Measurements from ENCODE around the gene UGGT2.

DNA sequence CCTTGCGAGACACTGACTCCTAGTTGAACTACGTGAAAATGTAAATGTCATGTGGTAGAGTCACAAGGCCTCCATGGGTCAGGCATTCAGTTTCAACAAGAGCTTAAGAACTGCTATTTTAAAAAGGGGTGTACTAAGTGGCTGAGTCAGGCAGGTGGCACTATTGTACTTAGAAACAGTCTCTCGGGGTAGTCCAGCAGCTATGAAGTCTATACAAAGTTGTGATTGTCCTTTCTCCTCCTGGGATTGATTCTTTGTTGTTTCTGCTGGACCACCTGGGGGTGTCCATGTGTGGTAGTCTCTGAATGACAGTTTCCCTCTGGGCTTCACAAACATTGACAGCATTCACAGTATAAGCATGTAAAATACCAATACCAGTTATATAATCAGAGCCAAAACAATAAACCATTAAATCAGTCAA is 33.0 kb downstream of the UGGT2 start:
- TF ChIP-seq, protein P1, sequence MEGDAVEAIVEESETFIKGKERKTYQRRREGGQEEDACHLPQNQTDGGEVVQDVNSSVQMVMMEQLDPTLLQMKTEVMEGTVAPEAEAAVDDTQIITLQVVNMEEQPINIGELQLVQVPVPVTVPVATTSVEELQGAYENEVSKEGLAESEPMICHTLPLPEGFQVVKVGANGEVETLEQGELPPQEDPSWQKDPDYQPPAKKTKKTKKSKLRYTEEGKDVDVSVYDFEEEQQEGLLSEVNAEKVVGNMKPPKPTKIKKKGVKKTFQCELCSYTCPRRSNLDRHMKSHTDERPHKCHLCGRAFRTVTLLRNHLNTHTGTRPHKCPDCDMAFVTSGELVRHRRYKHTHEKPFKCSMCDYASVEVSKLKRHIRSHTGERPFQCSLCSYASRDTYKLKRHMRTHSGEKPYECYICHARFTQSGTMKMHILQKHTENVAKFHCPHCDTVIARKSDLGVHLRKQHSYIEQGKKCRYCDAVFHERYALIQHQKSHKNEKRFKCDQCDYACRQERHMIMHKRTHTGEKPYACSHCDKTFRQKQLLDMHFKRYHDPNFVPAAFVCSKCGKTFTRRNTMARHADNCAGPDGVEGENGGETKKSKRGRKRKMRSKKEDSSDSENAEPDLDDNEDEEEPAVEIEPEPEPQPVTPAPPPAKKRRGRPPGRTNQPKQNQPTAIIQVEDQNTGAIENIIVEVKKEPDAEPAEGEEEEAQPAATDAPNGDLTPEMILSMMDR (conservative IDR thresholded peaks at IDR 0.05): peak; percentile 77
- no peak for TF ChIP-seq ZFX (IDR thresholded peaks at IDR 0.05)

All from C4-2B (cell line).